RKO (cell line): Measurements from ENCODE around the gene NRM.
A peak's percentile ranks its signal among the peaks of the same experiment; 100 is the strongest.
"Not testable (repeated sequence)": the region's sequence is repeated elsewhere in the genome, so short reads cannot be mapped to it uniquely, and the experiment has no call there.

Source experiments
- DNase-seq: peaks from one replicate; pipeline ENCODE4 v3.0.0-alpha.2; 2016; ENCODE audit warnings: low spot score

NRM gene

DNA sequence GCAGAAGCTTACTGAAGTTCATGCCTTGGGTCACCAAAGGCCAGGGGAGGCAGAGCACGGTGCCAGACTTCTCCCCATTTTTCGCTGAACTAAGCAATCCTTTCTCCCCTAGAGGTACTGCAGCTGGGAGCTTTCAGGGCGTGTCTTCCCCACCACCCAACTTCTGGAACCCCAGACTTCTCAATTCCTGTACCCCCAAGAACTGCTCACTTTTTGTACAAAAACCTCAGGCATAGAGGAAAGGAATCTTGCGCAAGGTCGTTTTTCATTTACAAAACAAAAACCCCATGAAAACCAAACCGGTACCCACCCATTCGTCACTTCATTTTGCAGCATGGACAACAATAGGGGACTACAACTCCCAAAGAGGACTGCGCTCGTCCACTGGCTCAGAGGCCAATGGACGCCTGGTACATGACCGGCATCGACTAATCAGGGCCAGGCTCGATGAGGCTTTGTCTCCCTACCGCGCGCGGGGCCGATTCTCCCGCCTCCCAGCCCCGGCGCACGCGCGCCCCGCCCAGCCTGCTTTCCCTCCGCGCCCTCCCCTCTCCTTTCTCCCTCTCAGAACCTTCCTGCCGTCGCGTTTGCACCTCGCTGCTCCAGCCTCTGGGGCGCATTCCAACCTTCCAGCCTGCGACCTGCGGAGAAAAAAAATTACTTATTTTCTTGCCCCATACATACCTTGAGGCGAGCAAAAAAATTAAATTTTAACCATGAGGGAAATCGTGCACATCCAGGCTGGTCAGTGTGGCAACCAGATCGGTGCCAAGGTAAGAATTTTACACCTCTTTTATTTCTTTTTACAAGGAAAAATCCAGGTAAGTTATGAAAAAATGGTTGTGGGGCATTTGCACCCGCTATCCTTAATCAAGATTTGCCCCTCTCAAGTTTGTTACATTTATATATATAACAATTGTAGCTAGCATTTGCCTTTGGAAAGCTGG lies 29.3 kb upstream of the NRM start, which contains the start of gene TUBB:
TUBB (plus strand) TSS at position 562 of the 947 bp plus-strand sequence; CDS start at position 717, 155 bp downstream.
- DNase-seq, result peak; percentile 99

DNA sequence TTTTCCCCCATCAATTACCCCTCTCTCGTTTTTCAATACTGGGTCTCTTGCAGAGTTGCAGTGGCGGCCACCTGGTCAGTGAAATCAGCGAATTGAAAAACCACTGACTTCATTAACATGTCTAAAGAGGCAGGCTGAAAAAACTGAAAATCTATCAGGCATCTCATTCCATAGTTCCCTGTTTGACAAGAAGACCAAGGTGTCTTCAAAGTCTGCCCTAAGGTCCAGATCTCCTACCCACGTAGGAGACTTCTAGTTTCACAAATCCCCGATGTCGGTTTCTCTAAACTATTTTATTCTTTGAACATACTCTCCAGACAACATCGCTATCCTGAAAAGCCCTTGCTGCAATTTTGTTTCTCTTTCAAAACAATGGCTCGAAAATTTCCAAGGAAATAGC lies 28.6 kb upstream of the NRM start:
- no peak for DNase-seq

DNA sequence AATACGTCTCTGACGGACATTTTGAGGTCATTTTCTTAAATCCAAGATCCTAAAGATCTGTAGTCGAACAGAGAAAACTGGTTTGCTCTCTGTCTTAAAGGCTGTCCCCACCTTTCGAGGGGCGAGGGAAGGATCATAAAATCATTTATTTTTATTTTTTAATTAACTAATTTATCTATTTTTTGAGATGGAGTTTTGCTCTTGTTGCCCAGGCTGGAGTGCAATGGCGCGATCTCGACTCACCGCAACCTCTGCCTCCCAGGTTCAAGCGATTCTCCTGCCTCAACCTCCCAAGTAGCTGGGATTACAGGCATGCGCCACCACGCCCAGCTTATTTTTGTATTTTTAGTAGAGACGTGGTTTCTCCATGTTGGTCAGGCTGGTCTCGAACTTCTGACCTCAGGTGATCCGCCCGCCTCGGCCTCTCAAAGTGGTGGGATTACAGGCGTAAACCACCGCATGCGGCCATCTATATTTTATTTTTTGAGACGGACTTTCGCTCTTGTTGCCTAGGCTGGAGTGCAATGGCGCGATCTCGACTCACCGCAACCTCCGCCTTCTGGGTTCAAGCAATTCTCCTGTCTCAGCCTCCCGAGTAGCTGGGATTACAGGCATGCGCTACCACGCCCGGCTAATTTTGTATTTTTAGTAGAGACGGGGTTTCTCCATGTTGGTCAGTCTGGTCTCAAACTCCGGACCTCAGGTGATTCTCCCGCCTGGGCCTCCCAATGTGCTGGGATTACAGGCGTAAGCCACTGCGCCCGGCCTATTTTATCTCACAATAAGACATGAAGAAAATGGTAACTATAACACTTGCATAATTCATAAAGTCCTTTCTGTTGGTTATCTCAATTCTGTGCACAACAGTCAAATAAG lies 27.3 kb upstream of the NRM start:
- DNase-seq, result not testable (repeated sequence)

DNA sequence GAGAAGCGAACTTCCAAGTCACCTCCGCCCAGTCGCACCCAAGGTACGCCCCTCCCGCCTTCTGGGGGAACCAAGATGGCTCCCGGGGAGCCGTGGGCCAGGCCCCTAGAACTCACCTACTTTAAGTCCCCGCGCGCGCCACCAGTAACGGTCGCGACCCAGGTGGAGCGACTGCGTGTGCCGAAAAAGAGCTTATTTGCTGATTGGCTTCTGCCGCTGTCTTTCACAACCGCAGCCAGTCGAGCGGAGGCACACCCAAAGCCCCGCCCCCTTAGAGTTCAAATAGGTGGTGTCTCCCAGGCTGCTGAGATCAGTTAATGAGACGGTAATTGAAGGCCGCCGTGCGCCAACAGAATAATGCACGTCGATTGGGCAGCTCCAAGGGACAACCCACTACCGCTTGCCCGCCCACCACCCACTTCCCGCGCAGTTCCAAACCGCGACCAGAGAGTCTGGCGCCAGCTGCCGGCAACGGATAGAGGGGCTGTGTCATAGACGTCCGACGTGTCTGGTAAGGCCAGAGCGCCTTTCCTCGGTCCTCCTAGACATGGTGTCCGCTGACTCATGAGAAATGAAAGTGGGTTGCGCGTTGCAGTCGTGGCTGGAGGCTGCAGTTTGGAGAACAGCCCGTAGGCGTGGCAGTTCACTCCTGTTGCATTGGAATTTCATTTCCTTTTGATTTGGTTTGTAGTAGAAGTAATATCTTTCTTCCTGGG lies 26.5 kb upstream of the NRM start, which contains the start of gene MDC1:
MDC1 (minus strand) TSS at position 153 of the 716 bp plus-strand sequence. CDS start 2,106 bp downstream, outside the sequence.
- peak; percentile 100 for DNase-seq

DNA sequence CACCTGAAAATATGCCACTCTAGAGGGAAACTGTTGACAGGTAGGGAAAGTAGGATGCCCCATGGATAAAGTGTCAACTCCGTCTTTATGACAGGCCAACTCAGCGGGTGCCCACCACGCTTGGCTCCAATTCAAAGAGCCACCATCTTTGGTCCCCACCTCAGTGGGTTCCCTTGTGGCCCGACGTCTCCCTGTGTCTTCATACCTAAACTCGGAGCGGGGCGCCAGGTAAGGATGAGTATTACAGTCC lies 26.0 kb upstream of the NRM start:
- DNase-seq, result no peak

DNA sequence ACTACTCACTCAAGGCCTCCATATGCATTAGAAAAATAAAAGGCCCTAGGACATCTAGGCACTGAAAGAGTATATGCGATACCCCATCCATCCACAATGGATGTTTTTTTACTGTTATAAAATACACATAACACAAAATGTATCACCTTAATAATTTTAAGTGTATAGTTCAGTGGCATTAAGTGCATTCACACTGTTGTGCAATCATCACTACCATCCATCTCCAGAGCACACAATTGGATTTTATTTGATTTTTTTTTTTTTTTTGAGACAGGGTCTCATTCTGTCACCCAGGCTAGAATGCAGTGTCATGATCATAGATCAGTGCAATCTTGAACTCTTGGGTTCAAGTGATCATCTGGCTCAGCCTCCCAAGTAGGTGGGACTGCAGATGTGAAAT lies 23.5 kb upstream of the NRM start:
- DNase-seq, result no peak

DNA sequence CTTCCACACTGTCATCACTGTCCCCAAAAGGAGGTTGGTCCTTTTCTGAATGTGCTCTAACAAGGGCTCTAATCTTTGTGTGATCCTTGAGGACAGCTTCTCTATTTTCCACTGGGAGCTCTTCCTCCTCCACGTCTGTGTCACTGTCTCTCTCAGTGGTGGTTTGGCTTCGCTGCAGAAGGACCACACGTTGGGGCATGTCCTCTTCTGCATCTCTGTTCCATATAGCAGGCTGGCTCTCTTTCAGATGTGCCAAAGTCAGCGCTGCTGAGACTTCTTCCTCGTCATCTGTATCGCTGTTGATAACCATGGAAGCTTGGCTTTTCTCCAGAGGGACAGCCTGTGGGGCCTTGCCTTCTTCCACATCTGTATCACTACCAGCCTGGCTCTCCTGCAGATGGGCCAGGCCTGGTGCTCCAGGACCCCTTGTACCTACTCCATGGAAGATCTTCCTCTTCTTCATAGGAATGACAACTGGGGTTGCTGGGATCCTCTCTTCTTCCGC lies 21.7 kb upstream of the NRM start:
- no peak for DNase-seq

DNA sequence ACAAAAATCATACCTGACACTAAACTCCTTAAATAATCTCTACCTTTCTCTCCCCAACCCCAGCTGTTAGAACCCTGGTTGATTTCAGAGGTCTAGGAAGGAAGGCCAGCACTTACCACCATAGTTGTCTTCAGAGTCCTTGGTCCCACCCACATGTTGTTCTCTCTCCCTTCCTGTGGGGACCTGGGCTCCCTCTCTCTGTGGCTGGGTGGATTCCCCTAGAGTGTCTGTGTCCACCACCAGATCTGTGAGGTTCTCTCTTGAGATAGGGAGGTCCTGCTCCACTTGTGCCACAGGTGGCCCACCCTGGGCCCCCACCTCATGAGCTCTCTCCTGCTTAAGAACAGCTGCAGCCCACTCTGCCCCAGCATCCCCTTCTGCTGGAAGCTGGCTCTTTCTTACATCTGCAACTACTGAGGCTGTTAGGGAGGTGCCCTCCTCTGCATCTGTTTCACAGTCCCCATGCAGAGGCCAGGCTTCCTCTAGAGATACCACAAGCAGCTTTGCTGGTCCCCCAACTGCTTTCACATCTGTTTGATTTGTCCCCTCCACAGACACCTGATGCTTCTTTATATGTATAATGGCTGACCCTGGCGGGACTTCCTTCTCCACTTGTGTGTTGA lies 21.1 kb upstream of the NRM start:
- DNase-seq, result no peak

DNA sequence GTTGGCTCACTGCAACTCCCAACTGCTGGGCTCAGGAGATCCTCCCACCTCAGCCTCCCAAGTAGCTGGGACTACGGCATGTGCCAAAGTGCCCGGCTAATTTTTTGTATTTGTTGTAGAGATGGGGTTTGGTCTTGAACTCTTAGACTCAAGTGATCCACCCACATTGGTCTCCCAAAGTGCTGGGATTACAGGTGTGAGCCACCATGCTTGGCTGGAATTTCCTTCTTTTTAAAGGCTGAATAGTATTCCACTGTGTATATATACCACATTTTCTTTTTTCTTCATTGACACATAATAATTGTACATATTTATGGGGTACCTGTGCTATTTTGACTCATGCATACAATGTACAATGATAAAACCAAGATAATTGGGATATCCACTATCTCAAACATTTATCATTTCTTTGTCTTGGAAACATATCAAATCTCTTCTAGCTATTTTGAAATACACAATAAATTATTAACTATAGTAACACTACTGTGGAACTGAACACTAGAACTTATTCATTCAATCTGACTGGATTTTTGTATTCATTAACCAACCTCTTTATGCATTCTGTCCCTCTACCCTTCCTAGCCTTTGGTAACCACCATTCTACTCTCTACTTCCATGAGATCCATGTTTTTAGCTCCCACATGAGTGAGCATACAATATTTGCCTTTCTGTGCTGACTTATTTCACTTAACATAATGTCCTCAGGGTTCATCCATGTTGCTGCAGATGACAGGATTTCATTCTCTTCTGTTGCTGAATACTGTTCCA lies 18.5 kb upstream of the NRM start:
- no peak for DNase-seq

DNA sequence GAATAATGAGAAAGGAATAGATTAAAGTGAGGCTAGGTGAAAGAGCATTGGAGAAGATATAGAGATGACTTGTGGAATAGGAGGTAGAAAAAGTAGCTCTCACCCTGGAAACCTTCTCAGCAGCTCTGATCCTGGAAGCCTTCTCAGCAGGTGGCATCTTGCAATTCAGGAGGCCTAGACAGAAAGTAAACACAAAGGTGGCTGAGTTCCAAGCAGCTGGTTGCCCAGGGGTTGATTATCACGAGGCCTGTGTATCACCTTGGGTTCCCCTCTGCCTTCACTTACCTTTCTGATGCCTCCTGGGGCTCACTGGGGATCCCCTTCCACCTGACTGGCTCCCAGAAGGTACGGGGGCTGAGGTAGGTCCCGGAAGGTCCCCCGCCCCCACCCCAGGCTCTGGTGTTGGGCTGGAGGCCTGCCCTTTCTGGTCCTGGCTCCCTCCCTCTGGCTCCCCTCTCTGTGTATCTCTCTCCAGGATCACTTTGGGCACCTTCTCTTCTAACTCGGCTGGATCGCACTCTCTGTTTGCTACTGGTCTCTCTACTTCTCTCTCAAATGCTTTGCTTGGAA lies 16.6 kb upstream of the NRM start:
- no peak for DNase-seq

DNA sequence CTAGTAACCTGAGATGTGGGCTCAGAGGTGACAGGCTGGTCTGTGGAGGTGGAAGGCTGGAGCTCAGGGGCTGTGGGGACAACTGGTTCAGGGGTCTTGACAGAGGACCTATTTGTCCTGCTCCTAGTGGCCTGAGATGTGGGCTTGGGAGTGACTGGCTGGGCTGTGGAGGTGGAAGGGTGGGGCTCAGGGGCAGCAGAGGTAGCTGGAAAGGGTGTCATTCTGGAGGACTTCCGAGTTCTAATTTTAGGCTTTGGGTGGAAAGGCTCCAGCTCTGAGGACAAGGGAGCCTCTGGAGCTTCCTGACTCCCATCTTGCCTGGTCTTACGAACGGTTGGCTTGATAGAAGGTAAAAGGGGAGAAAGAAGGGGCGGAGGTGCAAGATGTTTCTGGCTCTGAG lies 14.8 kb upstream of the NRM start:
- DNase-seq, result no peak

DNA sequence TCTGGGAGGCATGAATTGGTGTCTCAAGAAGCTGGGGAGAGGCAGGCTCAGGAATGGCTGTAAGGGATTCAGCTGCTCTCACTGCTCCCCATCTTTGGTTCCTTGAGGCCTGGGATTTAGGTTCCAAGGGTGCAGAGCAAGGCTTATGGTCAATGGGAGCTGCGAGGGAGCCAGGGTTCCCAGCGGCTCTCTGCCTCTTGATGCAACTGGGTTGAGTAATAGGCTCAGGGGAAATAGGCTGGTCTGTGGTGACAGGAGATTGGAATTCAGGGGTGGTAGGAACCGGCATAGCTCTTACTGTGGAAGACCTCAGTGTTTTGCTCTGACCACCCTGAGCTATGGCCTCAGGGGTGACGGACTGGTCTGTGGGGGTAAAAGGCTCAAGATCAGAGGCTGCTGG lies 13.0 kb upstream of the NRM start:
- no peak for DNase-seq

DNA sequence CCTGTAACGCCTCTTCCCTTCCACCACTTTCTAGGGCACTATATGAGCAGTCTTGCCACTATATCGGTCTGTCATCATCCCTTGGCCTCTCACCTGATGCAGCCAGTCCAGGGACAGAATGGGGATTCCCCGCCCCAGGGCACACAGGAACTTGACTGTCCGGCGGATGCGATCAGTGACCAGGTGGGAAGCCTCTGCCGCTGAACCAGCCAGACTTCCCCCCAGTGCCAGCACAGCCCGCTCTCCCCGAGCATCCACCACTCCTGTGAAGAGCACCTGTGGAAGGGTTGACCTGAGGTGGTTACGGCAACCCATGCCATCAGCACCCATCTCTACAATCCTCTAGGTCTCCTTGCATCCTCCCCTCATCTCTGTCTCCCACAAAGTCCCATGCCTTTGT lies 12.2 kb upstream of the NRM start:
- no peak for DNase-seq

DNA sequence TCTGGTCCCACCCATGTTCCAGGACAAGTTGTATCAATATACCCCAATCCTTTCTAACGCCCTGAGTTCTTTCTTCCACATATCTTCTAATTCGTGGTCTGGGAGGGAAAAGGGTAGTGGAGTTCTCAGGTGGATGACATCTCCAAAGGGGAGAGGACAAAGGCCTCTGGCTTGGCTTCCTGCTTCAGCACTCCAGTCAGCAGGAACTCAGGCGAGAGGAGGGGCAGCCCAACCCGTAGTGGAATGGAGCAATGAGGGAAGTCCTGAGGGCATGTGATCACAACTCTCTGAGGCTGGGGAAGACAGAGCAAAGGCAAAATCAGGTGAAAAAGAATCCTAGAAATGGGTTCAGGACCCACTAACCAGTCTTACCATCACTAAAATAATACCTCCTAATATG lies 9.6 kb upstream of the NRM start:
- DNase-seq, result no peak

DNA sequence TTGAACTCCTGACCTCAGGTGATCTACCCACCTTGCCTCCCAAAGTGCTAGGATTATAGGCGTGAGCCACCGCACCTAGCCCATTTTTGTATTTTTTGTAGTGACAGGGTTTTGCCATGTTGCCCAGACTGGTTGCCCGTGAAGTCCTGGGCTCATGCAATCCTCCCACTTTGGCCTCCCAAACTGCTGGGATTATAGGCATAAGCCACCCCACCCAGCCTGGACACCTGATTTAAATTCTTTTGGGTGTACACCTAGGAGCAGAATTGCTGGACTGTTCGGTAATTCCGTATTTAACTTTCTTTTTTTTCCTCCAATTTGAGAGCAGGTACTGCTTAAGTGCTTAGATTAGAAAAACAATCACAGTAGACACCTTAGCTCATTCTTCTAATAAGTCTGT lies 5.6 kb upstream of the NRM start:
- no peak for DNase-seq

DNA sequence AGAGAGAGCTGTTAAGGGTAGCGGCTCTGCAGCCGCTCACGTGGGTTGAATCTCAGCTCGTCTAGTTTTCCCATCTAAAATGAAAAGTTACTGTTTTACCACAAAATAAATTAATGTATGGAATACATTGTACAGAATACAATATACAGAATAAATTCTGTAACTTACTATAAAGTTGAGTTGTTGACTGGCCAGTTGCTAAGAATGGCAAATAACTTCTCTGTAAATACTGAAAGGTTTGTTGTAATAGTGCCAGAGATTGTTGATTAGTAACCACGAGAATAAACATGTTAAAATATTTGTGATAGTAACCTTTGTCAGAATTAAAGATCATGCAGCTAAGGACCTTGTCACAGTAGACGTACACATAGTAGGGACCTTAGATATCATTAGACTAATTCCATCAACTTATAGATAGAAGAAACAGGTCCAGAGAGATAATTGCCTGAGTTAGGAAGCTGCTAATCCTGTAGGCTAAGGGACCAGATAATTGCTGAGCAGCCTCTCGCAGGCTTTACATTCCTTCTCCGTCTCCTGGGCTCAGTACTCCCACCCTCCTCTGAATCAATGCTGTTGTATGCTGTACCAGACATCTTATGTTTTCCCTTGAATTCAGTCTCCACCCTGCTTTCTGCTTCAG lies 544 bp upstream of the NRM start:
- DNase-seq, result no peak

DNA sequence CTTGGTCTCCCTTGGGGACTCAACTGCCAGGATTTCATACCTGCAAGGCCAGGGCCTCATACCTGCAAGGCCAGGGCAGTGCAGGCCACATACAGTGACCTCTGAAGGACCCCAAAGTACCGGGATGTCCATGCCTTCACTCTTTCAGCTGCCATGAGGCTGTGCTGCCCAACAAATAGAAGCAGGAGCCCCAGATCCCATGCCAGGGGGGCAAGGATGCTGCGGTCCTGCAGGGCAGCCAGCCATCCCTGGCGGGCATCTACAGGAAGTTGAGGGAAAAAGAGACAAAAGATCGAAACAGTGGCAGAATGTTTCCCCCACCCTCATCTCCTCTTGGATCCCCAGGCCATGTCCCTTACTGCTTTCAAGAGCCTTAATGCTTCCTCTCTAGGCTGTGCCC lies 799 bp downstream of the NRM start:
- no peak for DNase-seq

DNA sequence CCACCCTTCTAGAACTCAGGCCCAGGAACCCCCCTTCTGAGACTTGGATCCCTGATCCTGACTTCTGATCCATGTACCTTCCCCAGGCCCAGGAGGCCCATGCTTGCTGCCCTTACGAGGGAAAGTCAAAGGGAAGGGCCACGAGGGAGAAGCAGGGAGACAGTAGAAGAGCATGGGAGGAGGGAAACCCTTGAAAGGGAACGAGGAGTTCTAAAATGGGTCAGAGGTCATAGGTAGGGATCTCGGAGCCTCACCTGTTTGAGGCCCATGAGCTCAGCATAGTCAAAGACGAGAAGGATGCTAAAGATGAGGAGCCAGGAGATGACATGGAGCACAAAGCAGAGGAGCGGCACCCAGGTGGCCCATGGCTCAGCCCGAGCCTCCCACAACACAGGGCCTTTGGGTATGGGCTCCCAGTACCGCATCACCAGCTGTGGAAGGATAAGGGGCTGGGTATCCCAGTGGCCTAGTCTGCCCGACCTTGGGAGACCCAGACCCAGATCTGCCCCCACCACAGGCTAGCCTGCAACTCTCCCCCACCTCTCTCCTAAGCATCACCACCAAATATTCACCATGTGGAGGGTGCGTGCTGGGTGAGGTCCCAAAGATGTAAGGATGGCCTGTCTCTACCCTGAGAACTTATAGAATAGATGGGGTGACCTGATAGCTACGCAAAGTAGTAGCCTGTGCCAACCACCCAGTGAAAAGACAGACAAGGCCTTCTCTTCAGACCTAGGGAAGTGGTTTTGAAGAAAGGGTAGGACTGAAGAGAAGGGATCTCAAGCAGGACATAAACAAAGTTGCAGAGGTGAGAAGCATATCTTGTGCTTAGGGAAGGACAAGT lies 1.5 kb downstream of the NRM start:
- DNase-seq, result peak; percentile 21

DNA sequence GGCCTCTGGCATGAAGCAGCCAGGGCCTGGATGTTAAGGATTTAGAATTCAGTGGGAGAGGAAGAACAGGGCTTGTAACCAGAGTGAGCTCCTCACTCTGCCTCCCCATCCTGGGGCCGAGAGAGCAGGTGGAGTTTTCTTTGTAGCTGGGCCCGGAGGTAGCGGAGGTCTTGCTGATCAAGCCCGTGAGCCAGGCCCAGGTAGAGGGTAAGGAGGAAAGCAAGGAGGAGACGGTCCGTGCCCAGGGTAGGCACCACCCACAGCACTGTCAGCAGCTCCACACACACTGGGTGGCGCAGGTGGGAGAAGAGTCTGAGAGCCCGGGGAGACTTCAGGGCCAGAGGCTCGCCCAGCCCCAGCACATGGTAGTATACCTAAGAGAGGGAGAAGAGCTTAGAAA lies 2.2 kb downstream of the NRM start:
- DNase-seq, result peak; percentile 11
